ENCODE data around the gene KCNQ1. TPM values are rescaled to one million over a fixed set of nuclear protein-coding genes. Genes with fewer than 3 reads are reported as not detected.

Gene KCNQ1
- polyA plus RNA-seq, 1 donor (not counting 4 experiments of a cell fraction or from before 2014, with no cell fraction given) = not detected

DNA sequence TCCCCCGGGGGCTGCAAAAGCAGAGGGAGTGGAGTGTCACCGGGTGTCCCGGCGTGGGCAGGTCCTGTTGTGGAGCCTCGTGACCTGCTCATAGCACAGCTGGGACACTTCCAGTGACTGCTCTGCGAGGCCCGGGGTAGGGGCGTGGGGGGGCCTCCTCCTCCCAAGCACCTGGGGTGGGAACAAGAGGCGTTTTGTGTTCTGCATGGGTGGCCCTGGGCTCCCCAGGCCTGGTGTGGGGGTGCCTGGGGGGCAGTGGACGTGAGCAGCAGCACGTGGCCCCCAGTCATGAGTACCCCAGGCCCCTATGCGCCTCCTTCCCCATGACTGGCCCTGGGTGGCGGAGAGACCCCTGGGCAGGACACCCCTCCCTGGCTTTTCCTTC, 104.7 kb downstream of the KCNQ1 start:
- no peak overlapping the region for H3K4me2 ChIP-seq (ENCODE audit: control insufficient read depth, extremely low read depth, insufficient read depth, low read depth, low read length)
- TF ChIP-seq, protein P1, sequence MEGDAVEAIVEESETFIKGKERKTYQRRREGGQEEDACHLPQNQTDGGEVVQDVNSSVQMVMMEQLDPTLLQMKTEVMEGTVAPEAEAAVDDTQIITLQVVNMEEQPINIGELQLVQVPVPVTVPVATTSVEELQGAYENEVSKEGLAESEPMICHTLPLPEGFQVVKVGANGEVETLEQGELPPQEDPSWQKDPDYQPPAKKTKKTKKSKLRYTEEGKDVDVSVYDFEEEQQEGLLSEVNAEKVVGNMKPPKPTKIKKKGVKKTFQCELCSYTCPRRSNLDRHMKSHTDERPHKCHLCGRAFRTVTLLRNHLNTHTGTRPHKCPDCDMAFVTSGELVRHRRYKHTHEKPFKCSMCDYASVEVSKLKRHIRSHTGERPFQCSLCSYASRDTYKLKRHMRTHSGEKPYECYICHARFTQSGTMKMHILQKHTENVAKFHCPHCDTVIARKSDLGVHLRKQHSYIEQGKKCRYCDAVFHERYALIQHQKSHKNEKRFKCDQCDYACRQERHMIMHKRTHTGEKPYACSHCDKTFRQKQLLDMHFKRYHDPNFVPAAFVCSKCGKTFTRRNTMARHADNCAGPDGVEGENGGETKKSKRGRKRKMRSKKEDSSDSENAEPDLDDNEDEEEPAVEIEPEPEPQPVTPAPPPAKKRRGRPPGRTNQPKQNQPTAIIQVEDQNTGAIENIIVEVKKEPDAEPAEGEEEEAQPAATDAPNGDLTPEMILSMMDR (optimal IDR thresholded peaks at IDR 0.05 in 1 of 3, IDR thresholded peaks at IDR 0.05 in 1 of 3, conservative IDR thresholded peaks at IDR 0.05 in 1 of 3; ENCODE audit: extremely low read depth in 1 of 3, insufficient read depth in 2 of 3, low read length in 3 of 3) = no peak
- no peak for TF ChIP-seq EZH2 (IDR thresholded peaks at IDR 0.05; ENCODE audit: low read length)
- H3K79me2 ChIP-seq (ENCODE audit: control insufficient read depth, insufficient read depth, low read length) = no peaks in the 10 kb centered on the region
- H3K9me1 ChIP-seq (ENCODE audit: control insufficient read depth, extremely low read depth, insufficient read depth, low read length) = no peaks in the 10 kb centered on the region
- H4K20me1 ChIP-seq (ENCODE audit: control insufficient read depth, extremely low read depth, insufficient read depth, low read length) = no peaks in the 10 kb centered on the region
- FAIRE-seq (no peak), DNase-seq (ENCODE audit: low read depth, low spot score) (no peak)
- H3K27ac ChIP-seq (ENCODE audit: control insufficient read depth, insufficient read depth, low read length) = no peak overlapping the region
- no peak overlapping the region for H2AFZ ChIP-seq (ENCODE audit: control insufficient read depth, low read length)
- dilution Hi-C loops (cut with MboI; ENCODE audit: extremely low pct_ligation_motif_present, low sequenced_read_pairs) = no loop called here
- no peaks in the 10 kb centered on the region for H3K9me3 ChIP-seq (ENCODE audit: control insufficient read depth, low read depth, low read length)
- H3K9ac ChIP-seq (ENCODE audit: control insufficient read depth, extremely low read depth, insufficient read depth, low read length) = no peak overlapping the region
- no peaks in the 10 kb centered on the region for H3K4me1 ChIP-seq (ENCODE audit: control insufficient read depth, extremely low read depth, insufficient read depth, low read length)
- no peak overlapping the region for H3K4me3 ChIP-seq (ENCODE audit: control insufficient read depth in 2 of 3, extremely low read depth in 1 of 3, insufficient read depth in 2 of 3, low read depth in 1 of 3, low read length in 3 of 3)
- no peaks in the 10 kb centered on the region for H3K36me3 ChIP-seq (ENCODE audit: control insufficient read depth in 2 of 2, extremely low read depth in 1 of 2, insufficient read depth in 2 of 2, low read length in 2 of 2)
- H3K27me3 ChIP-seq (ENCODE audit: control insufficient read depth, extremely low read depth, insufficient read depth, low read length) = peaks cover 4% of the 10 kb centered on the region

DNA sequence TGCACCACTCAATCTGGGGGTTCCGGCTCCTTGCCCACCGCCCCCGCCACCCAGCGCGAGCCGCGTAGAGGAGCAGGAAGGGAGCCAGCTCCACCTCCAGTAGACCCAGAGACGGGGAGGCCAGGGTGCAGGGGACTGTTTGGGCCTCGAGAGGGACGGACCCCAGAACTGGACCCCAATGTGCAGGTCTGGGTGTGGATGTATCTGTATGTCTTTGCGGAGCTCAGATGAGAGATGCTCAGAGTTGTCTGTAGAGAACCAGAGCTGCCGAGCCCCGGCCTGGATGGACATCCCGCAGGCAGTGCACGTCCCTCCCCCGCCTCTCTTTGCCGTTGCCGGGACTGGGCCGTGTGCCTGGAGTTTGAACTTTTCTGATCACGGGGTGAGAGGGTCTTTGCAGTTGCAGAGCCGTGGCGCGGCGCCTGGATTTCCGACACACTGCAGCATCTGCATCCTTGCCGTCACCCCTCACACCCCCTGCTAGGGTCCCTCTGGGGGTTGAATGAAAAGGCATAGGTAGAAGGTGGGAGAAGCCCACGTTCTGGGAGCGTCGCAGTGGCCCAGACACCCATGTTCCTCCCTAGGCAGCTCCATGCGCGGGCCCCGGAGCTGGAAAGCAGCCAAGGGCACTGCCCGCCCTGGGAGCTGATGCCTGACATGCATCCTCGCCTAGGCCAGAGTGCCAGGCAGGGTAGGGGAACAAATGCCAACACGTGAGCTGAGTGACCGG, 105.2 kb downstream of the KCNQ1 start:
- no peak overlapping the region for H3K4me2 ChIP-seq (ENCODE audit: control insufficient read depth, extremely low read depth, insufficient read depth, low read depth, low read length)
- no peaks in the 10 kb centered on the region for H3K36me3 ChIP-seq (ENCODE audit: control insufficient read depth in 2 of 2, extremely low read depth in 1 of 2, insufficient read depth in 2 of 2, low read length in 2 of 2)
- H2AFZ ChIP-seq (ENCODE audit: control insufficient read depth, low read length) = no peak overlapping the region
- H4K20me1 ChIP-seq (ENCODE audit: control insufficient read depth, extremely low read depth, insufficient read depth, low read length) = no peaks in the 10 kb centered on the region
- H3K27me3 ChIP-seq (ENCODE audit: control insufficient read depth, extremely low read depth, insufficient read depth, low read length) = peaks cover 6% of the 10 kb centered on the region
- H3K9ac ChIP-seq (ENCODE audit: control insufficient read depth, extremely low read depth, insufficient read depth, low read length) = no peak overlapping the region
- no peaks in the 10 kb centered on the region for H3K79me2 ChIP-seq (ENCODE audit: control insufficient read depth, insufficient read depth, low read length)
- no peak overlapping the region for H3K4me3 ChIP-seq (ENCODE audit: control insufficient read depth in 2 of 3, extremely low read depth in 1 of 3, insufficient read depth in 2 of 3, low read depth in 1 of 3, low read length in 3 of 3)
- DNase-seq (ENCODE audit: low read depth, low spot score) (no peak), FAIRE-seq (no peak)
- TF ChIP-seq, protein P1 (optimal IDR thresholded peaks at IDR 0.05 in 1 of 3, IDR thresholded peaks at IDR 0.05 in 1 of 3, conservative IDR thresholded peaks at IDR 0.05 in 1 of 3; ENCODE audit: extremely low read depth in 1 of 3, insufficient read depth in 2 of 3, low read length in 3 of 3) = no peak
- TF ChIP-seq EZH2 (IDR thresholded peaks at IDR 0.05; ENCODE audit: low read length) = no peak
- dilution Hi-C loops (cut with MboI; ENCODE audit: extremely low pct_ligation_motif_present, low sequenced_read_pairs) = no loop called here
- no peaks in the 10 kb centered on the region for H3K4me1 ChIP-seq (ENCODE audit: control insufficient read depth, extremely low read depth, insufficient read depth, low read length)
- no peak overlapping the region for H3K27ac ChIP-seq (ENCODE audit: control insufficient read depth, insufficient read depth, low read length)
- no peaks in the 10 kb centered on the region for H3K9me1 ChIP-seq (ENCODE audit: control insufficient read depth, extremely low read depth, insufficient read depth, low read length)
- H3K9me3 ChIP-seq (ENCODE audit: control insufficient read depth, low read depth, low read length) = no peaks in the 10 kb centered on the region

All from keratinocyte (primary cell).